Panc1 (cell line): ENCODE measurements around the gene UBE2QL1. TPM values are rescaled to one million over a fixed set of nuclear protein-coding genes. Genes with fewer than 3 reads are reported as not detected.

Source experiments
- ATAC-seq: fragments of 200-7000 bp; cut with Tn5 transposase; 2 replicates; pipeline ENCODE4 v1.9.1; 2020; ENCODE audit warnings: mild to moderate bottlenecking, moderate library complexity
- BruUV-seq: library from RNA; stranded (reverse); fragments of 400-500 nt; replicated peaks from 2 replicates; lab custom pipeline; 2021; lab: Mats Ljungman, UMichigan
- CTCF ChIA-PET: fragments of 300-600 bp; sonication (Branson Sonifier 250); formaldehyde crosslinking; loops from one replicate; lab custom pipeline; 2022; ENCODE audit warnings: antibody characterized with exemption; lab: Charles Lee
- POLR2A ChIA-PET: fragments of 300-600 bp; sonication (Branson Sonifier 250); formaldehyde crosslinking; loops from one replicate; lab custom pipeline; 2022; ENCODE audit warnings: antibody characterized with exemption; lab: Charles Lee
- DNase-seq: peaks from one replicate; pipeline ENCODE4 v3.0.0-alpha.2; 2010; ENCODE audit warnings: low read depth, low spot score
- H3K27ac ChIP-seq: 2 replicates; pipeline ENCODE4 v1.5.1; 2011; ENCODE audit warnings: mild to moderate bottlenecking, low read length, inconsistent platforms
- H3K27me3 ChIP-seq: fragments of 200-500 bp; sonication (Bioruptor generic); 2 replicates; pipeline ENCODE4 v1.6.0; 2014; ENCODE audit warnings: low read length, inconsistent platforms; ENCODE audit not compliant: control insufficient read depth, insufficient read depth
- H3K36me3 ChIP-seq: fragments of 200-500 bp; sonication (Bioruptor generic); 2 replicates; pipeline ENCODE4 v1.5.1; 2014; ENCODE audit warnings: inconsistent platforms, mild to moderate bottlenecking, low read length, moderate library complexity; ENCODE audit not compliant: control insufficient read depth, insufficient read depth
- H3K4me1 ChIP-seq: 2 replicates; pipeline ENCODE4 v1.5.1; 2011; ENCODE audit warnings: inconsistent platforms, mild to moderate bottlenecking, low read length, moderate library complexity; ENCODE audit not compliant: control insufficient read depth, insufficient read depth
- H3K4me3 ChIP-seq, 2 experiments: 2 replicates each; pipeline ENCODE4 v1.5.1; 2011 to 2012; ENCODE audit warnings: low read depth in 2 of 2, low read length in 2 of 2, mild to moderate bottlenecking in 2 of 2, inconsistent platforms in 1 of 2, moderate library complexity in 1 of 2
- H3K9me3 ChIP-seq: fragments of 200-500 bp; sonication (Bioruptor generic); 2 replicates; pipeline ENCODE4 v1.5.1; 2014; ENCODE audit warnings: low read depth, mild to moderate bottlenecking, inconsistent platforms, low read length, moderate library complexity; ENCODE audit not compliant: control insufficient read depth, insufficient read depth
- POLR2AphosphoS5 ChIP-seq: IDR thresholded peaks from 2 replicates; pipeline ENCODE4 v1.6.1; 2012; ENCODE audit warnings: mild to moderate bottlenecking, low read depth, low read length, moderate library complexity
- REST ChIP-seq, 2 experiments: IDR thresholded peaks; 2 replicates each; pipeline ENCODE4 v1.6.1; 2011 to 2012; ENCODE audit warnings: low read depth in 2 of 2, control low read depth in 1 of 2, low read length in 1 of 2, mild to moderate bottlenecking in 1 of 2, moderate library complexity in 1 of 2; ENCODE audit not compliant: insufficient read depth in 1 of 2
- SIN3A ChIP-seq: IDR thresholded peaks from 2 replicates; pipeline ENCODE4 v1.6.1; 2012; ENCODE audit warnings: low read depth, mild to moderate bottlenecking, low read length, moderate library complexity, borderline replicate concordance; ENCODE audit not compliant: insufficient read depth
- TCF7L2 ChIP-seq: IDR thresholded peaks from 2 replicates; pipeline ENCODE4 v1.6.1; 2011; ENCODE audit warnings: mild to moderate bottlenecking, low read depth, low read length, inconsistent platforms
- in situ Hi-C: cut with HindIII; loops from 2 replicates; pipeline ENCODE4 v1.10.0; 2016; ENCODE audit warnings: low sequenced_read_pairs, low pct_unique_long_range_greater_than_20kb
- intact Hi-C: fragments of 100-400 bp; cut with micrococcal nuclease; formaldehyde crosslinking; loops from one replicate; pipeline ENCODE4 v1.10.0; 2022; ENCODE audit not compliant: unreplicated experiment
- total RNA-seq: library from RNA; stranded (reverse); gene quantifications from one replicate; pipeline ENCODE4 v1.2.1, GENCODE V29; 2021; ENCODE audit not compliant: unreplicated experiment
- TF ChIP-seq, protein P1 (sequence below): fragments of 450-650 bp; IDR thresholded peaks from 2 replicates; pipeline ENCODE4 v1.5.1; 2017; ENCODE audit warnings: mild to moderate bottlenecking

Gene UBE2QL1
- total RNA-seq, 1 experiment from 2014 or later, result not detected

DNA sequence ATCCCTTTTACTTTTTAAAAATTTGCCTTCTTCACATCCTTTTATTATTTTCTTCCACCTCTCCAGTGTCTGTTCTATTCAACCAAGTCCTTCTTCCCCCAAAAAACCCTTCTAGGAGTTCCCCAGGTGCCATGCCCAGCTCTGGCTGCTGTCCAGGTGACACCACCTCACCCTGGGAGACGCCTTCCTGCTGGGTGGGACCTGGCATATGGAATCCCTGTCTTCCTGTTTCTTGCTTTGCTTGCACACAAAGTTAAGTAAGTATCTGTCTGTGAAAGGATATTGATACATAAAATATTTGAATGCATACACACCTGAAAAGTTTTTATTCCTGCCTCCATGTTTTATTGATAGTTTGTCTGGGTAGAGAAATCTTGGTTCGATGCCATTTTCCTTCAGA is 47.2 kb upstream of the UBE2QL1 start:
- in situ Hi-C loops, result no loop called here
- POLR2A ChIA-PET, result no interaction called here
- no peak for TF ChIP-seq SIN3A
- no peak for TF ChIP-seq POLR2AphosphoS5
- no peak for TF ChIP-seq TCF7L2
- TF ChIP-seq, protein P1, sequence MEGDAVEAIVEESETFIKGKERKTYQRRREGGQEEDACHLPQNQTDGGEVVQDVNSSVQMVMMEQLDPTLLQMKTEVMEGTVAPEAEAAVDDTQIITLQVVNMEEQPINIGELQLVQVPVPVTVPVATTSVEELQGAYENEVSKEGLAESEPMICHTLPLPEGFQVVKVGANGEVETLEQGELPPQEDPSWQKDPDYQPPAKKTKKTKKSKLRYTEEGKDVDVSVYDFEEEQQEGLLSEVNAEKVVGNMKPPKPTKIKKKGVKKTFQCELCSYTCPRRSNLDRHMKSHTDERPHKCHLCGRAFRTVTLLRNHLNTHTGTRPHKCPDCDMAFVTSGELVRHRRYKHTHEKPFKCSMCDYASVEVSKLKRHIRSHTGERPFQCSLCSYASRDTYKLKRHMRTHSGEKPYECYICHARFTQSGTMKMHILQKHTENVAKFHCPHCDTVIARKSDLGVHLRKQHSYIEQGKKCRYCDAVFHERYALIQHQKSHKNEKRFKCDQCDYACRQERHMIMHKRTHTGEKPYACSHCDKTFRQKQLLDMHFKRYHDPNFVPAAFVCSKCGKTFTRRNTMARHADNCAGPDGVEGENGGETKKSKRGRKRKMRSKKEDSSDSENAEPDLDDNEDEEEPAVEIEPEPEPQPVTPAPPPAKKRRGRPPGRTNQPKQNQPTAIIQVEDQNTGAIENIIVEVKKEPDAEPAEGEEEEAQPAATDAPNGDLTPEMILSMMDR, result no peak
- no peak for TF ChIP-seq REST (IDR thresholded peaks at IDR 0.05; ENCODE audit: insufficient read depth in 1 of 2, low read depth in 2 of 2, low read length in 1 of 2)
- CTCF ChIA-PET, result no interaction called here
- Histone ChIP-seq H3K4me3 (no peak overlapping the region), H3K36me3 (no peaks in the 10 kb centered on the region), H3K9me3 (no peaks in the 10 kb centered on the region), H3K4me1 (no peaks in the 10 kb centered on the region), H3K27ac (no peak overlapping the region), H3K27me3 (peaks cover 20% of the 10 kb centered on the region)
- no peak for ATAC-seq
- no TSS peak for BruUV-seq
- DNase-seq, result no peak
- intact Hi-C loops, result no loop called here

DNA sequence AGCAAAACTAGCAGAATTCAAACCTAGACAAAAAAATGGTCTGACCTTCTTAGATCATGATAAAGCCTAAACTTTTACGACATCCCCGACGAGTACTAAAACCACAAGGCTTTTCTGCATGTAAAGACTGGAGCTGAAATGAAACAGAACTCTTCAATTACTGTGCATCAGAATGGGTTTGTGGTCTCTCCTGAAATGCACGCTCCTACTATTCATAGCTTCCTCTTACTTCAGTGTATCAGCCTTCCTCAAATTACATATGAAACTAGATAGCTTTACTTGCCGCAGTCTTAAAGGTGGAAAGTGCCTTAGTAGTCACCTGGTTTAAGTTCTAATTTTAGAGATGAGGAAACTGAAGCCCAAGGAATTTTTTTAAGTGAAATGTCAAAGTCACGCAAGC is 45.7 kb upstream of the UBE2QL1 start:
- no peaks in the 10 kb centered on the region for H3K4me1 ChIP-seq
- TF ChIP-seq SIN3A, result no peak
- no peak for TF ChIP-seq REST (IDR thresholded peaks at IDR 0.05; ENCODE audit: insufficient read depth in 1 of 2, low read depth in 2 of 2, low read length in 1 of 2)
- TF ChIP-seq POLR2AphosphoS5, result no peak
- TF ChIP-seq, protein P1, result no peak
- TF ChIP-seq TCF7L2, result no peak
- no peak for ATAC-seq
- H3K9me3 ChIP-seq, result no peaks in the 10 kb centered on the region
- H3K36me3 ChIP-seq, result no peaks in the 10 kb centered on the region
- intact Hi-C loops, result no loop called here
- H3K27ac ChIP-seq, result no peak overlapping the region
- no peak for DNase-seq
- ChIA-PET POLR2A (no interaction called here), CTCF (no interaction called here)
- peaks cover 22% of the 10 kb centered on the region for H3K27me3 ChIP-seq
- no peak overlapping the region for H3K4me3 ChIP-seq
- in situ Hi-C loops, result no loop called here
- BruUV-seq, result no TSS peak
